Measurements from ENCODE around the gene CDK10.

GRCh38 chr16:89658221-89658879 is 28.1 kb upstream of the CDK10 start:
- TF ChIP-seq CTCF (IDR thresholded peaks at IDR 0.05; ENCODE audit: borderline replicate concordance, extremely low read depth, low read length, poor library complexity, severe bottlenecking) (no peak), EZH2 (IDR thresholded peaks at IDR 0.05; ENCODE audit: borderline replicate concordance, low read depth, low read length, severe bottlenecking) (no peak)
